ENCODE data around the gene EIF3F.

Gene EIF3F

GRCh38 chr11:8005556-8005955, 18.4 kb downstream of the EIF3F start:
- no peaks in the 10 kb centered on the region for H3K27me3 ChIP-seq (ENCODE audit: insufficient read depth, low read length, poor library complexity)
- H3K56ac ChIP-seq (ENCODE audit: low read length): no peak overlapping the region
- H3K18ac ChIP-seq (ENCODE audit: low read length): no peak overlapping the region
- no peak overlapping the region for H2BK15ac ChIP-seq (replicated peaks; ENCODE audit: low read depth)
- H3K23ac ChIP-seq (ENCODE audit: low read length): no peak overlapping the region
- H3K79me1 ChIP-seq (ENCODE audit: low read length): no peaks in the 10 kb centered on the region
- H3K27ac ChIP-seq (ENCODE audit: low read depth, low read length): no peak overlapping the region
- no peaks in the 10 kb centered on the region for H3K79me2 ChIP-seq (ENCODE audit: control insufficient read depth, insufficient read depth, low read length)
- no peak overlapping the region for H4K5ac ChIP-seq (ENCODE audit: low read length)
- no peak for DNase-seq
- no peak overlapping the region for H2BK120ac ChIP-seq (ENCODE audit: low read depth, low read length)
- no peaks in the 10 kb centered on the region for H3K4me1 ChIP-seq (ENCODE audit: control insufficient read depth, low read depth, low read length)
- no peak overlapping the region for H2BK5ac ChIP-seq (ENCODE audit: low read length)
- H2AK5ac ChIP-seq (ENCODE audit: low read length): no peak overlapping the region
- H3K4me3 ChIP-seq (ENCODE audit: low read length): no peak overlapping the region
- no peak overlapping the region for H3K9ac ChIP-seq (ENCODE audit: low read length)
- no peak overlapping the region for H3K4me2 ChIP-seq (ENCODE audit: low read length)
- no peak overlapping the region for H4K8ac ChIP-seq (ENCODE audit: low read depth, low read length)
- H3K4ac ChIP-seq (ENCODE audit: low read depth, low read length): no peak overlapping the region
- H3K36me3 ChIP-seq (ENCODE audit: control insufficient read depth, insufficient read depth, low read length): no peaks in the 10 kb centered on the region

GRCh38 chr11:8006349-8006977, 19.3 kb downstream of the EIF3F start:
- no peak overlapping the region for H3K4me3 ChIP-seq (ENCODE audit: low read length)
- H3K27ac ChIP-seq (ENCODE audit: low read depth, low read length): no peak overlapping the region

GRCh38 chr11:8008212-8008611, 21.1 kb downstream of the EIF3F start:
- no peak overlapping the region for H3K4ac ChIP-seq (ENCODE audit: low read depth, low read length)
- H3K79me2 ChIP-seq (ENCODE audit: control insufficient read depth, insufficient read depth, low read length): no peaks in the 10 kb centered on the region
- no peak overlapping the region for H4K8ac ChIP-seq (ENCODE audit: low read depth, low read length)
- no peak overlapping the region for H3K4me3 ChIP-seq (ENCODE audit: low read length)
- no peaks in the 10 kb centered on the region for H3K27me3 ChIP-seq (ENCODE audit: insufficient read depth, low read length, poor library complexity)
- no peak overlapping the region for H2BK5ac ChIP-seq (ENCODE audit: low read length)
- H2BK120ac ChIP-seq (ENCODE audit: low read depth, low read length): no peak overlapping the region
- H2AK5ac ChIP-seq (ENCODE audit: low read length): no peak overlapping the region
- no peak overlapping the region for H3K4me2 ChIP-seq (ENCODE audit: low read length)
- no peak overlapping the region for H4K5ac ChIP-seq (ENCODE audit: low read length)
- H3K27ac ChIP-seq (ENCODE audit: low read depth, low read length): no peak overlapping the region
- no peak overlapping the region for H3K9ac ChIP-seq (ENCODE audit: low read length)
- no peak overlapping the region for H3K23ac ChIP-seq (ENCODE audit: low read length)
- H3K56ac ChIP-seq (ENCODE audit: low read length): no peak overlapping the region
- H3K36me3 ChIP-seq (ENCODE audit: control insufficient read depth, insufficient read depth, low read length): no peaks in the 10 kb centered on the region
- no CpG with 5 or more reads among the region's 4 CpGs for WGBS (ENCODE audit: extremely low coverage, insufficient coverage, low lambda C conversion rate)
- H3K18ac ChIP-seq (ENCODE audit: low read length): no peak overlapping the region
- no peaks in the 10 kb centered on the region for H3K4me1 ChIP-seq (ENCODE audit: control insufficient read depth, low read depth, low read length)
- H2BK15ac ChIP-seq (replicated peaks; ENCODE audit: low read depth): no peak overlapping the region
- DNase-seq: no peak
- H3K79me1 ChIP-seq (ENCODE audit: low read length): no peaks in the 10 kb centered on the region

More at GRCh38 chr11:8006349-8006977, 19.3 kb downstream of the EIF3F start:
- H3K4me2 ChIP-seq (ENCODE audit: low read length): no peak overlapping the region
- H2BK120ac ChIP-seq (ENCODE audit: low read depth, low read length): no peak overlapping the region
- DNase-seq: peak; percentile 83
- no peak overlapping the region for H4K8ac ChIP-seq (ENCODE audit: low read depth, low read length)
- H2AK5ac ChIP-seq (ENCODE audit: low read length): no peak overlapping the region
- no peaks in the 10 kb centered on the region for H3K79me2 ChIP-seq (ENCODE audit: control insufficient read depth, insufficient read depth, low read length)
- no peaks in the 10 kb centered on the region for H3K4me1 ChIP-seq (ENCODE audit: control insufficient read depth, low read depth, low read length)
- H3K23ac ChIP-seq (ENCODE audit: low read length): no peak overlapping the region
- H3K36me3 ChIP-seq (ENCODE audit: control insufficient read depth, insufficient read depth, low read length): no peaks in the 10 kb centered on the region
- no peaks in the 10 kb centered on the region for H3K79me1 ChIP-seq (ENCODE audit: low read length)
- H2BK15ac ChIP-seq (replicated peaks; ENCODE audit: low read depth): no peak overlapping the region
- no peak overlapping the region for H3K56ac ChIP-seq (ENCODE audit: low read length)
- H3K9ac ChIP-seq (ENCODE audit: low read length): no peak overlapping the region
- H3K4ac ChIP-seq (ENCODE audit: low read depth, low read length): no peak overlapping the region
- no peak overlapping the region for H2BK5ac ChIP-seq (ENCODE audit: low read length)
- no peak overlapping the region for H3K18ac ChIP-seq (ENCODE audit: low read length)
- no peak overlapping the region for H4K5ac ChIP-seq (ENCODE audit: low read length)
- H3K27me3 ChIP-seq (ENCODE audit: insufficient read depth, low read length, poor library complexity): no peaks in the 10 kb centered on the region

GRCh38 chr11:8009856-8010255, 22.7 kb downstream of the EIF3F start:
- no CpG with 5 or more reads among the region's 3 CpGs for WGBS (ENCODE audit: extremely low coverage, insufficient coverage, low lambda C conversion rate)
- Histone ChIP-seq H3K79me2 (ENCODE audit: control insufficient read depth, insufficient read depth, low read length) (no peaks in the 10 kb centered on the region), H4K5ac (ENCODE audit: low read length) (no peak overlapping the region)

GRCh38 chr11:8011371-8011770, 24.2 kb downstream of the EIF3F start:
- no peak overlapping the region for H3K56ac ChIP-seq (ENCODE audit: low read length)
- H2AK5ac ChIP-seq (ENCODE audit: low read length): no peak overlapping the region
- no peak overlapping the region for H3K4ac ChIP-seq (ENCODE audit: low read depth, low read length)
- H3K18ac ChIP-seq (ENCODE audit: low read length): no peak overlapping the region
- no peak overlapping the region for H2BK15ac ChIP-seq (replicated peaks; ENCODE audit: low read depth)
- H4K5ac ChIP-seq (ENCODE audit: low read length): no peak overlapping the region
- H4K8ac ChIP-seq (ENCODE audit: low read depth, low read length): no peak overlapping the region
- no peak overlapping the region for H2BK120ac ChIP-seq (ENCODE audit: low read depth, low read length)
- peaks cover 12% of the 10 kb centered on the region for H3K4me1 ChIP-seq (ENCODE audit: control insufficient read depth, low read depth, low read length)
- H3K36me3 ChIP-seq (ENCODE audit: control insufficient read depth, insufficient read depth, low read length): no peaks in the 10 kb centered on the region
- no peak overlapping the region for H3K4me2 ChIP-seq (ENCODE audit: low read length)
- no peaks in the 10 kb centered on the region for H3K79me2 ChIP-seq (ENCODE audit: control insufficient read depth, insufficient read depth, low read length)
- no peak overlapping the region for H3K27ac ChIP-seq (ENCODE audit: low read depth, low read length)
- no peak overlapping the region for H2BK5ac ChIP-seq (ENCODE audit: low read length)
- no peaks in the 10 kb centered on the region for H3K27me3 ChIP-seq (ENCODE audit: insufficient read depth, low read length, poor library complexity)
- H3K9ac ChIP-seq (ENCODE audit: low read length): no peak overlapping the region
- DNase-seq: no peak
- no peaks in the 10 kb centered on the region for H3K79me1 ChIP-seq (ENCODE audit: low read length)
- H3K23ac ChIP-seq (ENCODE audit: low read length): no peak overlapping the region
- H3K4me3 ChIP-seq (ENCODE audit: low read length): no peak overlapping the region
- no CpG with 5 or more reads among the region's 2 CpGs for WGBS (ENCODE audit: extremely low coverage, insufficient coverage, low lambda C conversion rate)

More at GRCh38 chr11:8009856-8010255, 22.7 kb downstream of the EIF3F start:
- Histone ChIP-seq H4K8ac (ENCODE audit: low read depth, low read length) (no peak overlapping the region), H3K4me1 (ENCODE audit: control insufficient read depth, low read depth, low read length) (no peaks in the 10 kb centered on the region), H2AK5ac (ENCODE audit: low read length) (no peak overlapping the region), H3K4me3 (ENCODE audit: low read length) (no peak overlapping the region), H2BK120ac (ENCODE audit: low read depth, low read length) (no peak overlapping the region), H3K18ac (ENCODE audit: low read length) (no peak overlapping the region), H2BK15ac (replicated peaks; ENCODE audit: low read depth) (no peak overlapping the region), H3K9ac (ENCODE audit: low read length) (no peak overlapping the region), H3K27ac (ENCODE audit: low read depth, low read length) (no peak overlapping the region), H2BK5ac (ENCODE audit: low read length) (no peak overlapping the region), H3K23ac (ENCODE audit: low read length) (no peak overlapping the region), H3K4me2 (ENCODE audit: low read length) (no peak overlapping the region), H3K56ac (ENCODE audit: low read length) (no peak overlapping the region), H3K27me3 (ENCODE audit: insufficient read depth, low read length, poor library complexity) (no peaks in the 10 kb centered on the region), H3K79me1 (ENCODE audit: low read length) (no peaks in the 10 kb centered on the region), H3K4ac (ENCODE audit: low read depth, low read length) (no peak overlapping the region), H3K36me3 (ENCODE audit: control insufficient read depth, insufficient read depth, low read length) (no peaks in the 10 kb centered on the region)
- DNase-seq: no peak

- Histone ChIP-seq H3K36me3 (ENCODE audit: control insufficient read depth, insufficient read depth, low read length) (no peaks in the 10 kb centered on the region), H3K79me2 (ENCODE audit: control insufficient read depth, insufficient read depth, low read length) (no peaks in the 10 kb centered on the region), H2BK5ac (ENCODE audit: low read length) (no peak overlapping the region), H2BK120ac (ENCODE audit: low read depth, low read length) (no peak overlapping the region), H3K56ac (ENCODE audit: low read length) (no peak overlapping the region), H3K18ac (ENCODE audit: low read length) (no peak overlapping the region), H3K27me3 (ENCODE audit: insufficient read depth, low read length, poor library complexity) (no peaks in the 10 kb centered on the region), H3K9ac (ENCODE audit: low read length) (no peak overlapping the region), H3K4me1 (ENCODE audit: control insufficient read depth, low read depth, low read length) (peaks cover 15% of the 10 kb centered on the region), H3K4ac (ENCODE audit: low read depth, low read length) (no peak overlapping the region), H3K23ac (ENCODE audit: low read length) (no peak overlapping the region), H3K4me3 (ENCODE audit: low read length) (no peak overlapping the region), H3K27ac (ENCODE audit: low read depth, low read length) (no peak overlapping the region), H4K8ac (ENCODE audit: low read depth, low read length) (no peak overlapping the region), H3K4me2 (ENCODE audit: low read length) (no peak overlapping the region), H2BK15ac (replicated peaks; ENCODE audit: low read depth) (no peak overlapping the region), H4K5ac (ENCODE audit: low read length) (no peak overlapping the region), H2AK5ac (ENCODE audit: low read length) (no peak overlapping the region), H3K79me1 (ENCODE audit: low read length) (no peaks in the 10 kb centered on the region)
- no peak for DNase-seq
- no CpG with 5 or more reads among the region's 4 CpGs for WGBS (ENCODE audit: extremely low coverage, insufficient coverage, low lambda C conversion rate)
These were observed 24.9 kb downstream of the EIF3F start for GRCh38 chr11:8011981-8012444.

Data from mesendoderm (in vitro differentiated cells).